ENCODE results near the gene OSBPL2. TPM values are rescaled to one million over a fixed set of nuclear protein-coding genes. Genes with fewer than 3 reads are reported as not detected.
A peak's percentile ranks its signal among the peaks of the same experiment; 100 is the strongest.

Gene OSBPL2
- total RNA-seq, 5 donors from 2014 or later (not counting 1 experiment from before 2014, with no cell fraction given): 57.0 to 70.1 (median 63.0) TPM

- Mint-ChIP-seq H3K9me3 (no peaks in the 10 kb centered on the region), H3K4me1 (no peaks in the 10 kb centered on the region), H3K27ac (no peak overlapping the region), H3K36me3 (no peaks in the 10 kb centered on the region), H3K27me3 (no peaks in the 10 kb centered on the region), H3K4me3 (no peak overlapping the region)
- no peaks in the 10 kb centered on the region for H3K36me3 ChIP-seq (ENCODE audit: control insufficient read depth in 2 of 2, extremely low read depth in 1 of 2, insufficient read depth in 1 of 2, low read length in 1 of 2)
- no peaks in the 10 kb centered on the region for H3K9me3 ChIP-seq
- H3K27ac ChIP-seq (ENCODE audit: low read length): no peak overlapping the region
- no peaks in the 10 kb centered on the region for H3K27me3 ChIP-seq (replicated peaks in 1 of 2; ENCODE audit: control insufficient read depth in 2 of 2, extremely low read depth in 1 of 2, insufficient read depth in 2 of 2, low read length in 1 of 2)
- DNase-seq (peak in 1 of 35 experiments; percentile 24), ATAC-seq (replicated peaks in 1 of 4) (no peak)
- H3K4me3 ChIP-seq (ENCODE audit: control insufficient read depth in 1 of 2, extremely low read depth in 1 of 2, low read length in 1 of 2): no peak overlapping the region
- POLR2A ChIA-PET: no interaction called here
- CTCF ChIA-PET: no interaction called here
- 81% methylated on average over 3 of the region's 7 CpGs for WGBS (ENCODE audit: insufficient coverage)
- peaks cover 0 to 2% of the 10 kb centered on the region in 2 experiments for H3K4me1 ChIP-seq (ENCODE audit: control insufficient read depth in 1 of 2, extremely low read depth in 1 of 2, insufficient read depth in 2 of 2, low read length in 2 of 2)
These were observed 83.2 kb downstream of the OSBPL2 start for GRCh38 chr20:62321521-62321948.

GRCh38 chr20:62321975-62322374 lies 83.7 kb downstream of the OSBPL2 start:
- Mint-ChIP-seq H3K4me3 (no peak overlapping the region), H3K36me3 (no peaks in the 10 kb centered on the region), H3K9me3 (no peaks in the 10 kb centered on the region), H3K4me1 (no peaks in the 10 kb centered on the region), H3K27me3 (no peaks in the 10 kb centered on the region), H3K27ac (no peak overlapping the region)
- ChIA-PET CTCF (no interaction called here), POLR2A (no interaction called here)
- H3K4me3 ChIP-seq (ENCODE audit: control insufficient read depth in 1 of 2, extremely low read depth in 1 of 2, low read length in 1 of 2): no peak overlapping the region
- H3K36me3 ChIP-seq (ENCODE audit: control insufficient read depth in 2 of 2, extremely low read depth in 1 of 2, insufficient read depth in 1 of 2, low read length in 1 of 2): no peaks in the 10 kb centered on the region
- DNase-seq (no peak), ATAC-seq (replicated peaks in 1 of 4) (no peak)
- 91% methylated on average over 10 of the region's 16 CpGs for WGBS (ENCODE audit: insufficient coverage)
- H3K9me3 ChIP-seq: no peaks in the 10 kb centered on the region
- no peak overlapping the region for H3K27ac ChIP-seq (ENCODE audit: low read length)
- peaks cover 0 to 2% of the 10 kb centered on the region in 2 experiments for H3K4me1 ChIP-seq (ENCODE audit: control insufficient read depth in 1 of 2, extremely low read depth in 1 of 2, insufficient read depth in 2 of 2, low read length in 2 of 2)
- peaks cover 0 to 3% of the 10 kb centered on the region in 2 experiments for H3K27me3 ChIP-seq (replicated peaks in 1 of 2; ENCODE audit: control insufficient read depth in 2 of 2, extremely low read depth in 1 of 2, insufficient read depth in 2 of 2, low read length in 1 of 2)

GRCh38 chr20:62322492-62323041 lies 84.2 kb downstream of the OSBPL2 start:
- CTCF ChIA-PET: no interaction called here
- no peaks in the 10 kb centered on the region for H3K27me3 Mint-ChIP-seq
- no peak overlapping the region for H3K4me3 Mint-ChIP-seq
- Histone ChIP-seq H3K9me3 (no peaks in the 10 kb centered on the region), H3K36me3 (ENCODE audit: control insufficient read depth in 2 of 2, extremely low read depth in 1 of 2, insufficient read depth in 1 of 2, low read length in 1 of 2) (no peaks in the 10 kb centered on the region), H3K4me3 (ENCODE audit: control insufficient read depth in 1 of 2, extremely low read depth in 1 of 2, low read length in 1 of 2) (no peak overlapping the region), H3K4me1 (ENCODE audit: control insufficient read depth in 1 of 2, extremely low read depth in 1 of 2, insufficient read depth in 2 of 2, low read length in 2 of 2) (no peaks in the 10 kb centered on the region), H3K27me3 (replicated peaks in 1 of 2; ENCODE audit: control insufficient read depth in 2 of 2, extremely low read depth in 1 of 2, insufficient read depth in 2 of 2, low read length in 1 of 2) (peaks cover 0 to 4% of the 10 kb centered on the region in 2 experiments), H3K27ac (ENCODE audit: low read length) (no peak overlapping the region)
- H3K36me3 Mint-ChIP-seq: no peaks in the 10 kb centered on the region
- H3K27ac Mint-ChIP-seq: no peak overlapping the region
- ATAC-seq (replicated peaks in 1 of 4): no peak
- H3K4me1 Mint-ChIP-seq: no peaks in the 10 kb centered on the region
- H3K9me3 Mint-ChIP-seq: no peaks in the 10 kb centered on the region
- DNase-seq: no peak
- POLR2A ChIA-PET: no interaction called here
- 89% methylated on average over 9 of the region's 16 CpGs for WGBS (ENCODE audit: insufficient coverage)

- Mint-ChIP-seq H3K4me1 (no peaks in the 10 kb centered on the region), H3K36me3 (no peaks in the 10 kb centered on the region), H3K27ac (no peak overlapping the region), H3K9me3 (no peaks in the 10 kb centered on the region), H3K4me3 (no peak overlapping the region), H3K27me3 (no peaks in the 10 kb centered on the region)
- ChIA-PET CTCF (no interaction called here), POLR2A (no interaction called here)
- no peaks in the 10 kb centered on the region for H3K4me1 ChIP-seq (ENCODE audit: control insufficient read depth in 1 of 2, extremely low read depth in 1 of 2, insufficient read depth in 2 of 2, low read length in 2 of 2)
- no peak for DNase-seq
- no peaks in the 10 kb centered on the region for H3K9me3 ChIP-seq
- ATAC-seq (replicated peaks in 1 of 4): no peak
- H3K27me3 ChIP-seq (replicated peaks in 1 of 2; ENCODE audit: control insufficient read depth in 2 of 2, extremely low read depth in 1 of 2, insufficient read depth in 2 of 2, low read length in 1 of 2): peaks cover 0 to 4% of the 10 kb centered on the region in 2 experiments
- H3K36me3 ChIP-seq (ENCODE audit: control insufficient read depth in 2 of 2, extremely low read depth in 1 of 2, insufficient read depth in 1 of 2, low read length in 1 of 2): no peaks in the 10 kb centered on the region
- 90% methylated on average over 42 of the region's 52 CpGs for WGBS (ENCODE audit: insufficient coverage)
- H3K27ac ChIP-seq (ENCODE audit: low read length): no peak overlapping the region
- no peak overlapping the region for H3K4me3 ChIP-seq (ENCODE audit: control insufficient read depth in 1 of 2, extremely low read depth in 1 of 2, low read length in 1 of 2)
These were observed 85.0 kb downstream of the OSBPL2 start for GRCh38 chr20:62323146-62323979.

GRCh38 chr20:62323980-62324906 lies 85.9 kb downstream of the OSBPL2 start:
- ChIA-PET CTCF (no interaction called here), POLR2A (no interaction called here)
- Mint-ChIP-seq H3K27ac (no peak overlapping the region), H3K4me1 (no peaks in the 10 kb centered on the region), H3K27me3 (no peaks in the 10 kb centered on the region), H3K4me3 (no peak overlapping the region), H3K9me3 (no peaks in the 10 kb centered on the region), H3K36me3 (no peaks in the 10 kb centered on the region)
- H3K36me3 ChIP-seq (ENCODE audit: control insufficient read depth in 2 of 2, extremely low read depth in 1 of 2, insufficient read depth in 1 of 2, low read length in 1 of 2): no peaks in the 10 kb centered on the region
- H3K27me3 ChIP-seq (replicated peaks in 1 of 2; ENCODE audit: control insufficient read depth in 2 of 2, extremely low read depth in 1 of 2, insufficient read depth in 2 of 2, low read length in 1 of 2): peaks cover 0 to 4% of the 10 kb centered on the region in 2 experiments
- WGBS (ENCODE audit: insufficient coverage): 89% methylated on average over 24 of the region's 25 CpGs
- no peaks in the 10 kb centered on the region for H3K4me1 ChIP-seq (ENCODE audit: control insufficient read depth in 1 of 2, extremely low read depth in 1 of 2, insufficient read depth in 2 of 2, low read length in 2 of 2)
- no peaks in the 10 kb centered on the region for H3K9me3 ChIP-seq
- H3K4me3 ChIP-seq (ENCODE audit: control insufficient read depth in 1 of 2, extremely low read depth in 1 of 2, low read length in 1 of 2): no peak overlapping the region
- ATAC-seq (replicated peaks in 1 of 4) (no peak), DNase-seq (no peak)
- no peak overlapping the region for H3K27ac ChIP-seq (ENCODE audit: low read length)

GRCh38 chr20:62325172-62325905 lies 87.0 kb downstream of the OSBPL2 start:
- Histone ChIP-seq H3K9me3 (no peaks in the 10 kb centered on the region), H3K36me3 (ENCODE audit: control insufficient read depth in 2 of 2, extremely low read depth in 1 of 2, insufficient read depth in 1 of 2, low read length in 1 of 2) (no peaks in the 10 kb centered on the region), H3K27ac (ENCODE audit: low read length) (no peak overlapping the region), H3K4me1 (ENCODE audit: control insufficient read depth in 1 of 2, extremely low read depth in 1 of 2, insufficient read depth in 2 of 2, low read length in 2 of 2) (no peaks in the 10 kb centered on the region), H3K27me3 (replicated peaks in 1 of 2; ENCODE audit: control insufficient read depth in 2 of 2, extremely low read depth in 1 of 2, insufficient read depth in 2 of 2, low read length in 1 of 2) (peaks cover 0 to 6% of the 10 kb centered on the region in 2 experiments), H3K4me3 (ENCODE audit: control insufficient read depth in 1 of 2, extremely low read depth in 1 of 2, low read length in 1 of 2) (no peak overlapping the region)
- H3K4me1 Mint-ChIP-seq: no peaks in the 10 kb centered on the region
- H3K9me3 Mint-ChIP-seq: no peaks in the 10 kb centered on the region
- POLR2A ChIA-PET: interaction anchor here in 1 of 2 donors (0.6 kb wide), 1 partner anchor 43 kb away, joined by 8 read pairs; no protein-coding TSS in a partner anchor
- no peak for ATAC-seq (replicated peaks in 1 of 4)
- no peak for DNase-seq
- WGBS (ENCODE audit: insufficient coverage): 100% methylated on average over 5 of the region's 14 CpGs
- no peak overlapping the region for H3K4me3 Mint-ChIP-seq
- H3K36me3 Mint-ChIP-seq: no peaks in the 10 kb centered on the region
- CTCF ChIA-PET: no interaction called here
- H3K27ac Mint-ChIP-seq: no peak overlapping the region
- H3K27me3 Mint-ChIP-seq: no peaks in the 10 kb centered on the region
